Activated CD4-positive, alpha-beta memory T cell treated with anti-CD3 and anti-CD28 coated beads for 36 hours (primary cell): ENCODE measurements around the gene NDUFAF3. TPM values are rescaled to one million over a fixed set of nuclear protein-coding genes. Genes with fewer than 3 reads are reported as not detected.

ENCODE experiments used
- CTCF ChIA-PET: fragments of 350-600 bp; sonication (Branson Sonifier 250); formaldehyde crosslinking; loops from one replicate; lab custom pipeline; 2021; ENCODE audit warnings: antibody characterized with exemption, inconsistent platforms; lab: Charles Lee
- POLR2A ChIA-PET: fragments of 350-600 bp; sonication (Branson Sonifier 250); formaldehyde crosslinking; loops from one replicate; lab custom pipeline; 2021; ENCODE audit warnings: antibody characterized with exemption; lab: Charles Lee
- DNase-seq: peaks from one replicate; pipeline ENCODE4 v3.0.0-alpha.2; 2020
- H3K27ac Mint-ChIP-seq: one replicate; pipeline ENCODE4 v1.8.0; 2021; ENCODE audit warnings: mixed read lengths
- H3K27me3 Mint-ChIP-seq: one replicate; pipeline ENCODE4 v1.8.0; 2021; ENCODE audit warnings: mixed read lengths
- H3K36me3 Mint-ChIP-seq: one replicate; pipeline ENCODE4 v1.8.0; 2021; ENCODE audit warnings: mixed read lengths
- H3K4me1 Mint-ChIP-seq: one replicate; pipeline ENCODE4 v1.8.0; 2021; ENCODE audit warnings: low read depth, mixed read lengths
- H3K4me3 Mint-ChIP-seq: one replicate; pipeline ENCODE4 v1.8.0; 2021; ENCODE audit warnings: mild to moderate bottlenecking, mixed read lengths
- H3K9me3 Mint-ChIP-seq: one replicate; pipeline ENCODE4 v1.8.0; 2021; ENCODE audit warnings: mixed read lengths
- intact Hi-C: fragments of 100-400 bp; cut with micrococcal nuclease; formaldehyde crosslinking; loops from one replicate; pipeline ENCODE4 v1.15.1; 2023
- total RNA-seq, 2 experiments: library from RNA; stranded (reverse); gene quantifications; one replicate each; pipeline ENCODE4 v1.2.3, GENCODE V29; 2021

The NDUFAF3 gene
- total RNA-seq, 2 experiments from 2014 or later, result 101 to 106 TPM

DNA sequence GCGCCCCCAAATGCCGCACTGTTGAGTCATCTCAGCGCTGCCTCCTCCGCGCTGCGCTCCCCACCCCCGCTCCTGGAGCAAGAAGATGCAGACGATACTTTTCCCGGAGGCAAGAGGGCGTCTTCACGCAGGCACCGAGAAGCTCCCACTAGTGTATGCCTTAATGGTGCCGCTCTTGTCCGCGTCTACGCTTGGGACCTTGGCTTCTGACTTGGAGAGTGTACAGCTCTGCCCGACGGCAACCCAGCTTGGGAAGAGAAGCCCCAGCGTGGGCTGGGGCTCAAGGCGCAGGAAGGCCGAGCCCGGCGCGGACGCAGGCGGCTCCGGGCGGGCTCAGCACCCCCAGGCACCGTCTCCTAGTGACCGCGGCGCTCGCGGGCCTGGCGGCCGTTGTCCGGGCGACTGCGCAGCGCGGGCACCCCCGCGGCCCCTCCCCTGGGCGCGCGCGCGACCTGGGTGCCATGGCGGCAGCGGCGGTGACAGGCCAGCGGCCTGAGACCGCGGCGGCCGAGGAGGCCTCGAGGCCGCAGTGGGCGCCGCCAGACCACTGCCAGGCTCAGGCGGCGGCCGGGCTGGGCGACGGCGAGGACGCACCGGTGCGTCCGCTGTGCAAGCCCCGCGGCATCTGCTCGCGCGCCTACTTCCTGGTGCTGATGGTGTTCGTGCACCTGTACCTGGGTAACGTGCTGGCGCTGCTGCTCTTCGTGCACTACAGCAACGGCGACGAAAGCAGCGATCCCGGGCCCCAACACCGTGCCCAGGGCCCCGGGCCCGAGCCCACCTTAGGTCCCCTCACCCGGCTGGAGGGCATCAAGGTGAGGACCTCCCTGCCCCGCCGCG is 31.9 kb upstream of the NDUFAF3 start, which contains the start of gene P4HTM:
TSS of gene P4HTM (plus strand) at position 446 of the 840 bp plus-strand sequence. CDS start at position 462, 16 bp downstream.
- H3K9me3 Mint-ChIP-seq, result no peaks in the 10 kb centered on the region
- H3K27ac Mint-ChIP-seq, result peak within 1 kb of the TSS; percentile 94
- CTCF ChIA-PET, result interaction anchor here (0.7 to 6.5 kb wide), 15 partner anchors 11 to 459 kb away, joined by 3 to 88 read pairs (median 13); partner anchors contain the start of genes DALRD3, IMPDH2, NDUFAF3 and QRICH1
- peak; percentile 88 for DNase-seq
- H3K27me3 Mint-ChIP-seq, result no peaks in the 10 kb centered on the region
- POLR2A ChIA-PET, result interaction anchor here (0.7 to 4.3 kb wide), 8 partner anchors 17 to 212 kb away, joined by 3 to 46 read pairs (median 6); partner anchors contain the start of genes ARIH2, DALRD3, IMPDH2 and NDUFAF3
- H3K36me3 Mint-ChIP-seq, result peaks cover 9% of the 10 kb centered on the region
- peaks cover 36% of the 10 kb centered on the region for H3K4me1 Mint-ChIP-seq
- H3K4me3 Mint-ChIP-seq, result peak within 1 kb of the TSS; percentile 95
- intact Hi-C loops, result loop anchor here (1.0 to 2.0 kb wide), 4 partner anchors 17 to 459 kb away; partner anchors contain the start of genes IMPDH2 and WDR6

DNA sequence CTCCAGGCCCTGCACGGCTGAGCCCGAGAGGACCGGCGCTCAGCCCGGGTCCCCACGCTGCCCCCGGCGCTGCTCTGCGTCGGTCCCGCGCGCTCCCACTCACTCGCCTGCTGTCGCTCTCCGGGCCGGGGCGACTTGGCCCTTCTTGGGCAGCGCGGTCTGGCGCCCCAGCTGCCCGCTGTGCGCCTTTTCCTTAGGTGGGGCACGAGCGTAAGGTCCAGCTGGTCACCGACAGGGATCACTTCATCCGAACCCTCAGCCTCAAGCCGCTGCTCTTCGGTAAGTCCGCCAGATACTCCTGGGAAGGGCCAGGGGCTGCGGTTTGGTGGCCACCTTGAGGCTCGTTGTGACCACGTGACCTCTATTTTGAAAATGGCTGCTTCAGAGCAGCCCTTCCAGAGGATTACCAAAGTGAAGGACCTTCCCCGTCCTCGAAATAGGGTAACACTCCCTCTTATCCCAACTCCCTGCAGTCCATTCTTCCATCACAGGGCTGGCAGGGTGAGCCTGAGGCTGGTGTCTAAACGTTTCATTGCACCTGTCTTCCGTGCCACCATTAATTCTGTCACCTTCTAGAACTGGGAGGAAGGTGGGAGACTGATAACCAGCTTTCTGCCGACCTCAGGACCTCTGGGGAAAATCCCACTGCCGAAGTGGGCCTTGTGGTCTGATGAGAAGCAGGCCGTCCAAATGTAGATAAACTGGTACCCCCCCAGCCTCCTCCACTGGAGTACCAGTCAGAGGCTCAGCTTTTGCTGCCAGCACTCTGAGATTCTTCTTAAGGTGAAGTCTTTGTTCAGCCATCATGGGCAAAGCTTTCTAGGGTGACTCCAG is 31.1 kb upstream of the NDUFAF3 start:
- no peaks in the 10 kb centered on the region for H3K9me3 Mint-ChIP-seq
- intact Hi-C loops, result no loop called here
- no peaks in the 10 kb centered on the region for H3K27me3 Mint-ChIP-seq
- DNase-seq, result peak; percentile 60
- ChIA-PET CTCF (interaction anchor here (0.7 to 6.5 kb wide), 12 partner anchors 15 to 458 kb away, joined by 3 to 88 read pairs (median 5); partner anchors contain the start of genes DALRD3, IMPDH2, NDUFAF3 and WDR6), POLR2A (interaction anchor here (3.2 to 4.3 kb wide), 2 partner anchors 16 to 29 kb away, joined by 26 to 46 read pairs; partner anchors contain the start of genes DALRD3, NDUFAF3 and WDR6)
- H3K4me1 Mint-ChIP-seq, result peaks cover 38% of the 10 kb centered on the region
- peaks cover 9% of the 10 kb centered on the region for H3K36me3 Mint-ChIP-seq
- peak overlapping the region; percentile 93 for H3K27ac Mint-ChIP-seq
- peak overlapping the region; percentile 91 for H3K4me3 Mint-ChIP-seq

DNA sequence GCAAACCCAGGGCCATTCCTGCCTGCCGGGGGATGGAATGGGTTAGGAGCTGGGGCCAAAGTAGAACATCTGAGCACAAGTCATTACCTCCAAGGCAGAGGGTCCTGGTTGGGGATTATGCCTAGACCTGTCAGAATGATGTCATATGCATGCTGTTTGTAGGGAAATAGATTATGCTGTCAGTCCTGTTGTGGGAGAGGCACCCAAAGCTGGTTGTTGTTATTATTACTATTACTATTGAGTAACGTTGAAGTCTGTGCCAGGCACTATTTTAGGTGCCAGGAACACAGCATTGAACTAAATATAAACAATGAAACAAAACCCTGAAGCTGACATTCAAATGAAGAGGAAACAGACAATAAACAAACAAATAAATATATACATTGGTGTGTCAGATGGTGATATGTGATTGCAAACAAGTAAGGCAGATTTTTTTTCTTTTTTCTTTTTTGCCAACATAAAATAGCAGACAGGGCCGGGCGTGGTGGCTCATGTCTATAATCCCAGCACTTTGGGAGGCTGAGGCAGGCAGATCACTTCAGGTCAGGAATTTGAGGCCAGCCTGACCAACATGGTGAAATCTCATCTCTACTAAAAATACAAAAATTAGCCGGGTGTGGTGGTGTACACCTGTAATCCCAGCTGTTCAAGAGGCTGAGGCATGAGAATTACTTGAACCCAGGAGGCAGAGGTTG is 29.9 kb upstream of the NDUFAF3 start:
- no peak for DNase-seq
- peaks cover 9% of the 10 kb centered on the region for H3K36me3 Mint-ChIP-seq
- H3K4me1 Mint-ChIP-seq, result peaks cover 35% of the 10 kb centered on the region
- H3K4me3 Mint-ChIP-seq, result peak overlapping the region; percentile 91
- no peaks in the 10 kb centered on the region for H3K9me3 Mint-ChIP-seq
- intact Hi-C loops, result no loop called here
- no peaks in the 10 kb centered on the region for H3K27me3 Mint-ChIP-seq
- ChIA-PET POLR2A (interaction anchor here (3.2 to 4.3 kb wide), 2 partner anchors 15 to 28 kb away, joined by 26 to 46 read pairs; partner anchors contain the start of genes DALRD3, NDUFAF3 and WDR6), CTCF (interaction anchor here (0.7 to 6.5 kb wide), 9 partner anchors 14 to 457 kb away, joined by 3 to 88 read pairs (median 3); partner anchors contain the start of genes NDUFAF3 and WDR6)
- H3K27ac Mint-ChIP-seq, result peak overlapping the region; percentile 93

DNA sequence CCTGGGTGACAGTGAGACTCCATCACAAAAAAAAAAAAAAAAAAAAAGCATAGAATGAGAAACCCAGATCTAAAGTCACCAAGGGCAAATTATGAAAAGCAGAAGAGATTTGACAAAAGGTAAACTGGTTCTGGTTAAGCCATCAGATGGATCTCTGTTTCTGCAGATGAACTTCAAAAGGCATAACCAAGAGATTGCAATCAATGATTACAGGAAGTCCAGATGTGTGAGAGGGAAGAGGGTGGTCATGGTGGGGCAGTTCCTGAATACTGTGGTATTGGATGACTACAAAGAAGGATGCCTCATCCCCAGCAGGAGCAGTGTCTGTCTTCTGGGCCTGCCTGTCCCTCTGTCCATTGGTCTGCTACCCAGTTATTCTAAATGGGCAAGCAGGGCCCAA is 28.1 kb upstream of the NDUFAF3 start:
- CTCF ChIA-PET, result no interaction called here
- no peak overlapping the region for H3K4me3 Mint-ChIP-seq
- POLR2A ChIA-PET, result no interaction called here
- DNase-seq, result no peak
- intact Hi-C loops, result no loop called here
- H3K4me1 Mint-ChIP-seq, result peaks cover 28% of the 10 kb centered on the region
- H3K9me3 Mint-ChIP-seq, result no peaks in the 10 kb centered on the region
- peaks cover 9% of the 10 kb centered on the region for H3K36me3 Mint-ChIP-seq
- H3K27me3 Mint-ChIP-seq, result no peaks in the 10 kb centered on the region
- H3K27ac Mint-ChIP-seq, result peak overlapping the region; percentile 45

DNA sequence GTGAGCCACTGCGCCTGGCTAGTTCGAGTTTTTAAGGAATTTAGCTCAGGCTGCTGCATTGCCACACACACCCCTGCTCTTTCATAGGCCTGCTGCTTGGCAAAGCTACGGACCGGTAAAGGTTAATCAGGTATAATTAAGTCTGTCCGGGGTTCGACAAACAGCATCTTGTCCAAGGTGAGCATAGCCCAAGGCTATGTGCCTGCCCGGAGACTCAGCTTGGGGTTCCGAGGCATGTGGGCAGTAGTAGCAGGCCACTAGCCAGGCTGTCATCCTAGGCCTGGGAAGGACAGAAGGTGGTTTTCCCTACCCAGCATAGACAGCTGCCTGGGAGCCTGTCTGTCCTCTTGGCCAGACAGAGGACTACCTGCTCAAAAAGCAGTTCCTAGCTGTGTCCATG is 25.3 kb upstream of the NDUFAF3 start:
- ChIA-PET POLR2A (no interaction called here), CTCF (interaction anchor here (0.7 to 1.4 kb wide), 4 partner anchors 9 to 25 kb away, joined by 3 to 7 read pairs (median 4); partner anchors contain the start of genes NDUFAF3 and WDR6)
- H3K36me3 Mint-ChIP-seq, result peaks cover 4% of the 10 kb centered on the region
- no peak overlapping the region for H3K4me3 Mint-ChIP-seq
- no peaks in the 10 kb centered on the region for H3K27me3 Mint-ChIP-seq
- H3K4me1 Mint-ChIP-seq, result peaks cover 13% of the 10 kb centered on the region
- DNase-seq, result no peak
- no peak overlapping the region for H3K27ac Mint-ChIP-seq
- no peaks in the 10 kb centered on the region for H3K9me3 Mint-ChIP-seq
- intact Hi-C loops, result no loop called here

DNA sequence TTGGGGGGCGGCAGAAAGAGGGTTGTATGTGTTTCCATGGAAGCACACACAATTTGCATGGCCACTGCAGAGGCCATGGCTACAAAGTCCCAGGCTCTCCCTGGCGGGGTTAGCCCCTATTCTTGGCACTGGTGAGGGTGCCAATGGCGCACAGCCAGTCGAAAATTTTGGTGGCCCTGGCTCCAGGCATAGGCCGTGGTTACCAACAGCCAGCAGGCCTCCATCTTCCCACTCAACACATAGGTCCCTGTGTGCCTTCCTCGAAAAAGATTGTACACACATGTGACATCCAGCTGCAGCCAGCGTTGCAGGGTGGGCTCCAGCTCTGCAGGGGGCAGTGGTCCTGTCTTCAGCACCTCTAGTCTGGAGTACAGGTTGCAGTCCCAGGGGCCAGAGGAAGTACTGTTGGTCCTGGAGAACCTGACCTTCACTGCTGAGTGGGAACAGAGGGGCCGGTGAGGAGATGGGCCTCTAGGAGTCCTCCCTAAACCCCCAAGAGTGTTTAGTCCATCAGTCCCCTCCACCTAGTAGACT is 24.8 kb upstream of the NDUFAF3 start:
- ChIA-PET CTCF (interaction anchor here (0.7 to 1.4 kb wide), 3 partner anchors 9 to 25 kb away, joined by 3 read pairs; partner anchors contain the start of genes NDUFAF3 and WDR6), POLR2A (no interaction called here)
- Mint-ChIP-seq H3K27me3 (no peaks in the 10 kb centered on the region), H3K4me1 (peaks cover 8% of the 10 kb centered on the region), H3K36me3 (peaks cover 2% of the 10 kb centered on the region), H3K9me3 (no peaks in the 10 kb centered on the region), H3K4me3 (no peak overlapping the region), H3K27ac (no peak overlapping the region)
- DNase-seq, result no peak
- intact Hi-C loops, result no loop called here

DNA sequence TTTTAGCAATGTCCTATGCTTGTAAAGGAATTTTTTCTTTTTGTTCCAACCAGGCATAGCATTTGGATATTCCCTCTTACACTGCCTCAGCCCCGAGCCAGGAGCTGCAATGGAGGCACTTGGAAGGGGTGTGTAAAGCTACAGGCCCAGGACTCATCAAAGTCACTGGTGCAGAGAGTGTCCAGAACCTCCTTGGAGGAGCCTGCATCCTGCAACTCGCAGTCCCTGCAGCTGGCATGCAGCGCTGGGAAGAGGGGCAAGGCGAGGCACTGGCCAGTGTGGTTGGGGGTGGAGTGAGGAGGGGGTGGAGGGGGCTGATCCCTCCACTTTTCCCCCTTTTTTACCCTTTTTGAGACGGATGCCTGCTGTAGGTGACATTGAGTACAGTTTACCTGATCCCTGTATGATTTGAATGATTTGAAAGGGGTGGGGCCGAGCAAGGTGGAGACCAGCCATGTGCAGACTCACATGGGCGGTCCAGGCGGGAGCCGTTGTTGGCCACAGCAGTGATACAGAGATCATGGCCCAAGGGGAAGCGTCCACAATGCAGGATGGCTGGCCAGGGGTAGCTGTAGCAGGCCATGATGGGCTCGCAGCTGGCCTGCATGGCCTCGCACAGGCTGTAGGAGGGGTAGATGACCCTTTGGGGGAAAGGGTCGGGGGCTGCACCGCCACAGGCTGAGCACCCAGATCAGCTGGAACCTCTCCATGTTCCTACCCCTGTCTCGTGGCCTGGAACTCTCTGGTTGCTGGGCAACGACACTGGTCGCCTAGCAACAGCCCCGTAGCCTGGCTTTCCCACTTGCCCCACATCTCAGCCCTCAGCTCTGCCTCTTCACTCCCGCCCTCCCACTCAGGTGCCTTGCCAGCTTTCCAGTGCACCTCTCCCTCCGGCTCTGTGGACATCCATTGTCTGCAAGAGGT is 23.9 kb upstream of the NDUFAF3 start:
- H3K27me3 Mint-ChIP-seq, result no peaks in the 10 kb centered on the region
- DNase-seq, result no peak
- H3K4me1 Mint-ChIP-seq, result peaks cover 8% of the 10 kb centered on the region
- no peak overlapping the region for H3K27ac Mint-ChIP-seq
- H3K9me3 Mint-ChIP-seq, result no peaks in the 10 kb centered on the region
- intact Hi-C loops, result no loop called here
- POLR2A ChIA-PET, result no interaction called here
- no peak overlapping the region for H3K4me3 Mint-ChIP-seq
- CTCF ChIA-PET, result interaction anchor here (1.0 kb wide), 1 partner anchor 10 kb away, joined by 3 read pairs; no protein-coding TSS in a partner anchor
- peaks cover 2% of the 10 kb centered on the region for H3K36me3 Mint-ChIP-seq

DNA sequence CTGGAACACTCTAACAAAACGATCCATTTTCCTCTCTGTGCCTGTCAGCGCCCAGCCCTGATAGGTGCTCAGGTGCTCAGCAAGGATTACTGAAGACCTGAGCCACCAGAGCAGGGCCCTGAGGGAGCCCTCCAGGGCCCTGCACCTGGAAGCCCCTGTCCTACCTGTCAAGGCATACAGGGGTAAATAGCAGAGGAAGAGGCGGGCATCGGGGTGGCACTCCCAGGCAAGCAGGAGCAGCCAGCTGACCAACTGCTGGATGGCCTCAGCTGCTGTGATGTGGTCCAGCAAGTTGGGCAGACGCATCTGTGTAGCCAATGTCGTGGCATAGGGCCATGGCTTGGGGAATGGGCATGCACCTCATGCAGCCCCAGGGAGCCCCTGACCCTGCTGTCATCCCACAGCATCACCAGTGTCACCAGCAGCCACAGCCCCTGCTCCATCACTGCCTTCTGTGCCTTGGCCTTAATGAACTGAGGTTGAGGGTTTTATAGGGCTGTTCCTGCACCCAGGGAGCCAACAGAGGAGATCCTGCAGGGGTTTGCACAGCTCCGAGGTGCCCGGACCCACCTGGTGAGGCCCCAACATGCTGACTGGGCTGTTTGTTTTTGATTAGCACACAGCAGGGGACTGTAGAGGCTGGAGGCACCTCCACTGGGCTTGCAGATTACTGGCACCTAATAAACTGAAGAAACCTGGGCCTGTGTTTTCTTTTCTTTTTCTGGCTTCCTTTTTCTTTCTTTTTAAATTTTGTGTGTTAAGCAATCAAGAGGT is 22.6 kb upstream of the NDUFAF3 start:
- peaks cover 3% of the 10 kb centered on the region for H3K4me1 Mint-ChIP-seq
- no peak overlapping the region for H3K4me3 Mint-ChIP-seq
- ChIA-PET CTCF (interaction anchor here (1.6 kb wide), 1 partner anchor 11 kb away, joined by 3 read pairs; no protein-coding TSS in a partner anchor), POLR2A (no interaction called here)
- no peaks in the 10 kb centered on the region for H3K9me3 Mint-ChIP-seq
- DNase-seq, result no peak
- no peak overlapping the region for H3K27ac Mint-ChIP-seq
- no peaks in the 10 kb centered on the region for H3K27me3 Mint-ChIP-seq
- intact Hi-C loops, result no loop called here
- peaks cover 2% of the 10 kb centered on the region for H3K36me3 Mint-ChIP-seq

DNA sequence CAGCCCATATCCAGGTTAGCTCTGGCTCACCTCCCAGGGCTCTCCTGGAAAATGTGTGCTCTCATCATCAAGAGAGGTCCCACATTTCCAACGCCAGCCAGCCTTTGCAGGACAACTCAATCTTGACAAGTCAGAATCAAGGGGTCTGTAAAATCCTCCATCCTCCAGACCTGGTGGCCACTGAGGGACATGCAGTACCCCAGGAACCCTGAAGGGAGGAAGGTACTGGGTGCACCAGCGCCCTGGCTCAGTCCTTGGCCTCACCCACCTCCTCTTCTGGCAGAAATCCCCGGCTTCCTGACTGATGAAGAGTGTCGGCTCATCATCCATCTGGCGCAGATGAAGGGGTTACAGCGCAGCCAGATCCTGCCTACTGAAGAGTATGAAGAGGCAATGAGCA is 20.8 kb upstream of the NDUFAF3 start:
- ChIA-PET CTCF (interaction anchor here (0.7 to 1.6 kb wide), 2 partner anchors 12 to 13 kb away, joined by 3 read pairs; no protein-coding TSS in a partner anchor), POLR2A (no interaction called here)
- Mint-ChIP-seq H3K27ac (no peak overlapping the region), H3K4me1 (no peaks in the 10 kb centered on the region), H3K27me3 (no peaks in the 10 kb centered on the region), H3K36me3 (no peaks in the 10 kb centered on the region), H3K4me3 (no peak overlapping the region), H3K9me3 (no peaks in the 10 kb centered on the region)
- no peak for DNase-seq
- intact Hi-C loops, result no loop called here
